SK-N-SH treated with all-trans-retinoic acid at 6 μM for 48 hours (cell line): ENCODE measurements around the gene WASF2.

Source experiments
- OSR1 ChIP-seq: fragments of 250-450 bp; sonication (Bioruptor Pico); IDR thresholded peaks from 2 replicates; pipeline ENCODE4 v1.8.0; 2022; ENCODE audit warnings: moderate library complexity, mild to moderate bottlenecking, inconsistent platforms
- POU6F1 ChIP-seq: fragments of 250-450 bp; sonication (Bioruptor Pico); IDR thresholded peaks from 2 replicates; pipeline ENCODE4 v1.8.0; 2021; ENCODE audit warnings: low read depth, mild to moderate bottlenecking, moderate library complexity, borderline replicate concordance
- SNAI2 ChIP-seq: fragments of 250-450 bp; sonication (Bioruptor Pico); IDR thresholded peaks from 2 replicates; pipeline ENCODE4 v1.5.0; 2020; ENCODE audit warnings: mild to moderate bottlenecking, moderate library complexity
- ZFP3 ChIP-seq: fragments of 250-450 bp; sonication (Bioruptor Pico); IDR thresholded peaks from 2 replicates; pipeline ENCODE4 v1.5.0; 2020; ENCODE audit warnings: mild to moderate bottlenecking, moderate library complexity

- TF ChIP-seq POU6F1, result no peak
- TF ChIP-seq SNAI2, result no peak
- TF ChIP-seq ZFP3 (CRISPR knock-in tag), result no peak
- TF ChIP-seq OSR1 (CRISPR knock-in tag), result no peak
These were observed 98.4 kb downstream of the WASF2 start for GRCh38 chr1:27391511-27392095.
